ENCODE measurements around the gene ABHD3.

- TF ChIP-seq EP300 (IDR thresholded peaks at IDR 0.05): no peak
- TF ChIP-seq CTCF (IDR thresholded peaks at IDR 0.05): no peak
Observed at GRCh38 chr18:21689736-21690135, 14.8 kb downstream of the ABHD3 start.
